NB4 (cell line): ENCODE results near the gene MAGEF1.
"Not testable (repeated sequence)": the region's sequence is repeated elsewhere in the genome, so short reads cannot be mapped to it uniquely, and the experiment has no call there.

Experiments used
- DNase-seq: peaks from one replicate; pipeline ENCODE4 v3.0.0; 2010; ENCODE audit warnings: low read depth
- H3K4me3 ChIP-seq: one replicate; pipeline ENCODE4 v1.5.1; 2011; ENCODE audit warnings: mild to moderate bottlenecking, low read depth, low read length, moderate library complexity
- CTCF ChIP-seq: IDR thresholded peaks from one replicate; pipeline ENCODE4 v1.5.1; 2012; ENCODE audit warnings: low read depth, low read length
- MAX ChIP-seq: IDR thresholded peaks from 2 replicates; pipeline ENCODE4 v1.6.1; 2011; ENCODE audit warnings: low read depth, low read length
- MYC ChIP-seq: IDR thresholded peaks from 2 replicates; pipeline ENCODE4 v1.6.1; 2011; ENCODE audit warnings: low read depth, low read length
- POLR2A ChIP-seq: IDR thresholded peaks from 2 replicates; pipeline ENCODE4 v1.6.1; 2011; ENCODE audit warnings: mild to moderate bottlenecking; ENCODE audit not compliant: insufficient read length; ENCODE audit errors: extremely low read depth

MAGEF1 gene

GRCh38 chr3:184734903-184735701 lies 23.2 kb upstream of the MAGEF1 start:
- no peak for DNase-seq
- TF ChIP-seq MAX (no peak), CTCF (no peak), MYC (no peak), POLR2A (no peak)
- H3K4me3 ChIP-seq = no peak overlapping the region

GRCh38 chr3:184733971-184734608 lies 22.2 kb upstream of the MAGEF1 start:
- no peak for DNase-seq
- TF ChIP-seq MAX (no peak), POLR2A (no peak), CTCF (no peak), MYC (no peak)
- no peak overlapping the region for H3K4me3 ChIP-seq

- no peak for DNase-seq
- TF ChIP-seq CTCF = no peak
- no peak for TF ChIP-seq MAX
- no peak for TF ChIP-seq MYC
- no peak for TF ChIP-seq POLR2A
- no peak overlapping the region for H3K4me3 ChIP-seq
Measured at GRCh38 chr3:184733181-184733580, 21.3 kb upstream of the MAGEF1 start.

GRCh38 chr3:184731786-184732537 lies 20.1 kb upstream of the MAGEF1 start:
- no peak for DNase-seq
- TF ChIP-seq CTCF (no peak), MAX (no peak), POLR2A (no peak), MYC (no peak)
- no peak overlapping the region for H3K4me3 ChIP-seq

GRCh38 chr3:184730924-184731323 lies 19.1 kb upstream of the MAGEF1 start:
- no peak for DNase-seq
- TF ChIP-seq POLR2A (no peak), MYC (no peak), CTCF (no peak), MAX (no peak)
- no peak overlapping the region for H3K4me3 ChIP-seq

GRCh38 chr3:184729154-184729553 lies 17.3 kb upstream of the MAGEF1 start:
- DNase-seq, H3K4me3 ChIP-seq: not testable (repeated sequence)
